ENCODE measurements around the gene APH1B.
"Not testable (repeated sequence)": the region's sequence is repeated elsewhere in the genome, so short reads cannot be mapped to it uniquely, and the experiment has no call there.

APH1B gene

GRCh38 chr15:63277038-63277892 is at the start of gene APH1B:
APH1B (plus strand) TSS chr15:63277605; CDS start chr15:63277624, 19 bp downstream.
- peak; percentile 60 for DNase-seq

- DNase-seq, result no peak
Measured at GRCh38 chr15:63227689-63228088, 49.7 kb upstream of the APH1B start.

- no peak for DNase-seq
Measured at GRCh38 chr15:63231206-63231605, 46.2 kb upstream of the APH1B start.

GRCh38 chr15:63231706-63232105 is 45.7 kb upstream of the APH1B start:
- DNase-seq, result no peak

GRCh38 chr15:63232405-63232804 is 45.0 kb upstream of the APH1B start:
- DNase-seq, result no peak

GRCh38 chr15:63232943-63233342 is 44.5 kb upstream of the APH1B start:
- DNase-seq, result no peak

GRCh38 chr15:63233667-63234423 is 43.6 kb upstream of the APH1B start:
- DNase-seq, result no peak

GRCh38 chr15:63234451-63234870 is 42.9 kb upstream of the APH1B start:
- no peak for DNase-seq

- DNase-seq, result no peak
Measured at GRCh38 chr15:63236272-63236671, 41.1 kb upstream of the APH1B start.

- not testable (repeated sequence) for DNase-seq
Measured at GRCh38 chr15:63237086-63237485, 40.3 kb upstream of the APH1B start.

GRCh38 chr15:63238171-63238570 is 39.2 kb upstream of the APH1B start:
- no peak for DNase-seq

GRCh38 chr15:63238796-63239195 is 38.6 kb upstream of the APH1B start:
- DNase-seq, result no peak

- DNase-seq, result no peak
Measured at GRCh38 chr15:63240109-63240508, 37.3 kb upstream of the APH1B start.

GRCh38 chr15:63241316-63241715 is 36.1 kb upstream of the APH1B start:
- DNase-seq, result no peak

GRCh38 chr15:63243101-63243500 is 34.3 kb upstream of the APH1B start:
- no peak for DNase-seq

GRCh38 chr15:63243776-63244175 is 33.6 kb upstream of the APH1B start:
- DNase-seq, result no peak

GRCh38 chr15:63244399-63244798 is 33.0 kb upstream of the APH1B start:
- no peak for DNase-seq

- no peak for DNase-seq
Measured at GRCh38 chr15:63244976-63245645, 32.3 kb upstream of the APH1B start.

- no peak for DNase-seq
Measured at GRCh38 chr15:63246691-63247469, 30.5 kb upstream of the APH1B start.

GRCh38 chr15:63250312-63250965 is 27.0 kb upstream of the APH1B start:
- no peak for DNase-seq

GRCh38 chr15:63251701-63252100 is 25.7 kb upstream of the APH1B start:
- no peak for DNase-seq

- no peak for DNase-seq
Measured at GRCh38 chr15:63252292-63252691, 25.1 kb upstream of the APH1B start.
